GM18907 (cell line): ENCODE data around the gene LDLRAD4.

ENCODE experiments used
- ATAC-seq: cut with Tn5 transposase; IDR thresholded peaks from one replicate; pipeline ENCODE4 v1.9.1; 2021; ENCODE audit warnings: mild to moderate bottlenecking, moderate library complexity; ENCODE audit not compliant: unreplicated experiment

The LDLRAD4 gene

GRCh38 chr18:13578400-13578799 lies 359.8 kb downstream of the LDLRAD4 start:
- ATAC-seq: no peak

- ATAC-seq: no peak
Observed at GRCh38 chr18:13579874-13580273, 361.3 kb downstream of the LDLRAD4 start.

GRCh38 chr18:13580351-13580750 lies 361.8 kb downstream of the LDLRAD4 start:
- no peak for ATAC-seq

GRCh38 chr18:13580991-13581390 lies 362.4 kb downstream of the LDLRAD4 start:
- no peak for ATAC-seq

- no peak for ATAC-seq
Observed at GRCh38 chr18:13581496-13582177, 363.1 kb downstream of the LDLRAD4 start.

- no peak for ATAC-seq
Observed at GRCh38 chr18:13582178-13582670, 363.7 kb downstream of the LDLRAD4 start.

- ATAC-seq: no peak
Observed at GRCh38 chr18:13583576-13584550, 365.3 kb downstream of the LDLRAD4 start.

GRCh38 chr18:13584825-13585224 lies 366.3 kb downstream of the LDLRAD4 start:
- ATAC-seq: no peak

GRCh38 chr18:13585379-13586153 lies 367.0 kb downstream of the LDLRAD4 start:
- peak; percentile 48 for ATAC-seq

GRCh38 chr18:13587001-13587400 lies 368.4 kb downstream of the LDLRAD4 start:
- no peak for ATAC-seq

GRCh38 chr18:13587477-13587876 lies 368.9 kb downstream of the LDLRAD4 start:
- no peak for ATAC-seq

GRCh38 chr18:13587937-13588336 lies 369.4 kb downstream of the LDLRAD4 start:
- no peak for ATAC-seq

GRCh38 chr18:13589316-13589715 lies 370.8 kb downstream of the LDLRAD4 start:
- no peak for ATAC-seq

- ATAC-seq: no peak
Observed at GRCh38 chr18:13589943-13590342, 371.4 kb downstream of the LDLRAD4 start.

GRCh38 chr18:13592246-13592645 lies 373.7 kb downstream of the LDLRAD4 start:
- ATAC-seq: no peak

GRCh38 chr18:13594551-13594950 lies 376.0 kb downstream of the LDLRAD4 start:
- ATAC-seq: no peak

GRCh38 chr18:13597068-13597467 lies 378.5 kb downstream of the LDLRAD4 start:
- ATAC-seq: no peak

- ATAC-seq: no peak
Observed at GRCh38 chr18:13598591-13598990, 380.0 kb downstream of the LDLRAD4 start.

- ATAC-seq: no peak
Observed at GRCh38 chr18:13599031-13599430, 380.5 kb downstream of the LDLRAD4 start.

- ATAC-seq: no peak
Observed at GRCh38 chr18:13603304-13604019, 384.9 kb downstream of the LDLRAD4 start.
